Colonic mucosa (tissue), 4 donors: ENCODE data around the gene SEC14L5. TPM values are rescaled to one million over a fixed set of nuclear protein-coding genes. Genes with fewer than 3 reads are reported as not detected.

ENCODE experiments used
- DNase-seq: peaks from one replicate; pipeline ENCODE4 v3.0.0-alpha.2; 2020
- H3K27ac ChIP-seq: fragments of 200-600 bp; one replicate; pipeline ENCODE4 v1.8.0; 2021
- H3K27me3 ChIP-seq: fragments of 200-600 bp; one replicate; pipeline ENCODE4 v1.8.0; 2021
- H3K36me3 ChIP-seq: fragments of 200-600 bp; one replicate; pipeline ENCODE4 v1.8.0; 2021
- H3K4me1 ChIP-seq: fragments of 200-600 bp; one replicate; pipeline ENCODE4 v1.8.0; 2021; ENCODE audit warnings: mild to moderate bottlenecking
- H3K4me3 ChIP-seq: fragments of 200-600 bp; one replicate; pipeline ENCODE4 v1.8.0; 2021
- H3K9ac ChIP-seq, 2 donors: one replicate each; pipeline ENCODE4 v1.7.0; 2013; ENCODE audit warnings: control low read depth in 2 of 2, low read depth in 2 of 2, low read length in 2 of 2
- H3K9me3 ChIP-seq: fragments of 200-600 bp; one replicate; pipeline ENCODE4 v1.8.0; 2021
- intact Hi-C: fragments of 100-400 bp; cut with DNase I; formaldehyde crosslinking; loops from one replicate; pipeline ENCODE4 v1.14.1; 2022
- total RNA-seq, 2 donors: library from RNA; stranded (reverse); fragmentation: NEBNext Ultra II Directional in 1 of 2; extraction: Animal tissue kit (Norgen Biotek cat#: 25700) in 1 of 2; gene quantifications; one replicate each; pipeline ENCODE4 v1.2.1, GENCODE V29; 2021
- TF ChIP-seq, protein P1 (sequence below): fragments of 200-600 bp; IDR thresholded peaks from one replicate; pipeline ENCODE4 v1.8.0; 2022; ENCODE audit warnings: antibody characterized with exemption, mild to moderate bottlenecking
- donor health status: healthy.
- donor health status: DM: no; HTN: no; CAD: no.
- donor health status: DM: no; HTN: no; CAD: no.

SEC14L5 gene
- total RNA-seq, 2 donors from 2014 or later = 0.59 to 1.8 TPM

GRCh38 chr16:4918781-4919251 is 39.3 kb upstream of the SEC14L5 start:
- Histone ChIP-seq H3K9me3 (no peaks in the 10 kb centered on the region), H3K36me3 (no peaks in the 10 kb centered on the region), H3K9ac (no peak overlapping the region), H3K27ac (no peak overlapping the region), H3K4me3 (no peak overlapping the region), H3K27me3 (no peaks in the 10 kb centered on the region), H3K4me1 (no peaks in the 10 kb centered on the region)
- TF ChIP-seq, protein P1, sequence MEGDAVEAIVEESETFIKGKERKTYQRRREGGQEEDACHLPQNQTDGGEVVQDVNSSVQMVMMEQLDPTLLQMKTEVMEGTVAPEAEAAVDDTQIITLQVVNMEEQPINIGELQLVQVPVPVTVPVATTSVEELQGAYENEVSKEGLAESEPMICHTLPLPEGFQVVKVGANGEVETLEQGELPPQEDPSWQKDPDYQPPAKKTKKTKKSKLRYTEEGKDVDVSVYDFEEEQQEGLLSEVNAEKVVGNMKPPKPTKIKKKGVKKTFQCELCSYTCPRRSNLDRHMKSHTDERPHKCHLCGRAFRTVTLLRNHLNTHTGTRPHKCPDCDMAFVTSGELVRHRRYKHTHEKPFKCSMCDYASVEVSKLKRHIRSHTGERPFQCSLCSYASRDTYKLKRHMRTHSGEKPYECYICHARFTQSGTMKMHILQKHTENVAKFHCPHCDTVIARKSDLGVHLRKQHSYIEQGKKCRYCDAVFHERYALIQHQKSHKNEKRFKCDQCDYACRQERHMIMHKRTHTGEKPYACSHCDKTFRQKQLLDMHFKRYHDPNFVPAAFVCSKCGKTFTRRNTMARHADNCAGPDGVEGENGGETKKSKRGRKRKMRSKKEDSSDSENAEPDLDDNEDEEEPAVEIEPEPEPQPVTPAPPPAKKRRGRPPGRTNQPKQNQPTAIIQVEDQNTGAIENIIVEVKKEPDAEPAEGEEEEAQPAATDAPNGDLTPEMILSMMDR = no peak
- no peak for DNase-seq
- intact Hi-C loops = no loop called here

DNA sequence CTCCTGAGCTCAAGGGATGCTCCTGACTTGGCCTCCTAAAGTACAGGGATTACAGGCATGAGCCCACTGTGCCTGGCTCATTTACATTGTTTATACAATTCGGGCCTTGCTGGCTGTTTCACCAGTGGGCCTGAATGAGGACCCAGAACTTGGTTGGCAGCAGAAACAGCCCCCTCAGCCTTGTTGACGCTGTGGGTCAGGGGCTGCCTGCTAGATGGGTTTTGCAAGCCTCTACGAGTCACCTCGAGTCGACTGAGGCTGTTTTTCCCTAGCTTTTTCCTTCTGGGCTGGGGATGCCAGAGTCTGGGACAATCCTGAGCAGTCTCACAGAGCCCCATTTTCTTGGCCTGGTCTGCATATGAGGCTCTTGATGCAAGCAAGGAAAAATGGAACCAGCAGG is 37.3 kb upstream of the SEC14L5 start:
- Histone ChIP-seq H3K27me3 (no peaks in the 10 kb centered on the region), H3K36me3 (no peaks in the 10 kb centered on the region), H3K4me1 (no peaks in the 10 kb centered on the region), H3K9me3 (no peaks in the 10 kb centered on the region), H3K27ac (no peak overlapping the region), H3K9ac (no peak overlapping the region), H3K4me3 (no peak overlapping the region)
- TF ChIP-seq, protein P1 = no peak
- DNase-seq = no peak
- intact Hi-C loops = no loop called here

DNA sequence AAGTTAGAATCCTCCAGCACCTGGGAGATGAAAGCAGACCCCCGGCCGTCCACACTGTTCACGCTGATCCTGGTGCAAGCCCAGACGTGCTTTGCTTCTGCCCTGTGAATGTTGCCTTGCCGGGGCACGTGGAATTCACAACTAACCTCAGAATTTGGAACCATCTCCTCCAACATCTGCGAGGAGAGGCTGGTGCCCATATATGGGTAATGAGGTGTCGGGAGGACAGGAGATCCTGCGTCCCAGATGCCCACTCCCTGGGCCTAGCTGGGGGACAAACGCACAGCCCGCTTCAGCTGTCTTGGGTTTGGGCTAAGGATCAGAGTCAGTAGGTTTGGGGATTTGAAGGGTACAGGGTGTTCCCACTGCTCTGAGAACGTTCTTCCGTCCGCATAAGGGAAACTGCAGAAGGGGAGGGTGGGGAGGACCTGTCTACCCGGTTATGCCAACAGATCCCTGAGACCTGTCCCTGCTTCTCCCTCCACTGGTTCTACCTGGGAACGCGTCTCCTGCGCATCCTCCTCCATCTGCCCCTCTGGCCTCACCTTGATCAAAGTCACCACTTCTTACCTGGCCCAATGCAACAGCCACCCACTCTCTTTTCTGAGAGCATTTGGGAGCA is 35.3 kb upstream of the SEC14L5 start:
- Histone ChIP-seq H3K9ac (no peak overlapping the region), H3K27me3 (no peaks in the 10 kb centered on the region), H3K36me3 (no peaks in the 10 kb centered on the region), H3K9me3 (no peaks in the 10 kb centered on the region), H3K4me1 (no peaks in the 10 kb centered on the region), H3K27ac (no peak overlapping the region), H3K4me3 (no peak overlapping the region)
- intact Hi-C loops = no loop called here
- TF ChIP-seq, protein P1 = no peak
- no peak for DNase-seq

DNA sequence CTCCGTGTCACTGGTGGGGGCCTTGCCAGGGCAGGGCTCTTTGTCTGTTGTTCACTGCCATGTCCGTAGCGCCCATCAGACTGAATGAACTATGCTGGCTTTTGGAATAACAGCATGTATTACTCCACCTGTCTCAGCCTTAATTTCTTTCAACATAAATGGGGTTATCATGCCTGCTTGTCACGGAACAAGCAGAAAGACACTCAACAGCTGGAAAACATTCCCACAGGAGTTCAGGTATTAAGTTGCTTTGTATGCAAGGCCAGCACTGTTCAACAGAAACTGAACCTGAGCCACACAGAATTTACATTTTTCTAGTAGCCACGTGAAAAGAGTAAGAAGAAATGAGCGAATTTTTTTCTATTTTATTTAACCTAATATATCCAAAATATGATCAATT is 34.3 kb upstream of the SEC14L5 start:
- DNase-seq = no peak
- Histone ChIP-seq H3K4me3 (no peak overlapping the region), H3K27ac (no peak overlapping the region), H3K27me3 (no peaks in the 10 kb centered on the region), H3K36me3 (no peaks in the 10 kb centered on the region), H3K9ac (no peak overlapping the region), H3K9me3 (no peaks in the 10 kb centered on the region), H3K4me1 (no peaks in the 10 kb centered on the region)
- TF ChIP-seq, protein P1 = no peak
- intact Hi-C loops = no loop called here

DNA sequence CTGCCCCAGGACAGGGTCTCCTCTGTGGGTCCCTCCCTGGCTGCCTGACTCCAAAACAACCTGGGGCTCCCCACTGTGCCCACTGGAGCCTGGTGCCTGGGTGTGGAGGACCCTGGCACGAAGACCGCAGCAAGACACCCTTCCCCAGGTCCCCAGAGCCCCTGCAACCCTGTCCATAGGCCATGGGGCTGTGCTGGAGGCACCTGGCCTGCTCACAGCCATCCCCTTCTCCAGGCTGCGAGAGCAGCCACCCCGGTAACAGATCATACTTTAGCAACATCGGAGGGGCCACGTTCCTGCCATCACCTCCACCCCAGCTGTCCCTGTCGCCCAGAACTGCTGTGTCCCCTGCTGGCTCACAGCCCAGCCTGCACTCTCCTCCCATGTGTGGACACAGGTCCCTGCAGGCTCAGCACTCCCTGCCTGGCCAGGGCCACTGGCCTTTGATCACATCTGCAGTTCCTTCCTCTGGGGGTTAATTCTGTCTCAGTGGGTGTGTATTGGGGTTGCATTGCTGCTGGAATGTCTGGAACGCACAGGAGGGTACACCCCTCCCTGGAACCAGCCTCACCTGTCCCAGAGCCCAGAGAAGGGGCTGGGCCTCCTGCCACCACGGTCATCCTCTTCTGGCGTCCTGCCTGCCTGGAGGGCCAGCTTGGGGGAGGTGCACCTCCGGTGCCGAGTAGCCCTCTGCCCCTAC is 33.4 kb upstream of the SEC14L5 start:
- Histone ChIP-seq H3K4me1 (no peaks in the 10 kb centered on the region), H3K4me3 (no peak overlapping the region), H3K9ac (no peak overlapping the region), H3K9me3 (no peaks in the 10 kb centered on the region), H3K27me3 (no peaks in the 10 kb centered on the region), H3K27ac (no peak overlapping the region), H3K36me3 (no peaks in the 10 kb centered on the region)
- TF ChIP-seq, protein P1 = no peak
- intact Hi-C loops = no loop called here
- DNase-seq = no peak
